K562 (cell line): ENCODE results near the gene PHF10. TPM values are rescaled to one million over a fixed set of nuclear protein-coding genes. Genes with fewer than 3 reads are reported as not detected.
A peak's percentile ranks its signal among the peaks of the same experiment; 100 is the strongest.

ENCODE experiments used
- ATAC-seq: fragments of 200-7000 bp; cut with Tn5 transposase; 3 replicates; pipeline ENCODE4 v1.9.1; 2020; ENCODE audit warnings: moderate library complexity
- BruUV-seq: library from RNA; stranded (reverse); fragments of 400-500 nt; replicated peaks from 2 replicates; lab custom pipeline; 2021; lab: Mats Ljungman, UMichigan
- CTCF ChIA-PET: fragments of 300-600 bp; formaldehyde crosslinking; extraction: SDS; loops from one replicate; lab custom pipeline; 2021; ENCODE audit warnings: low intra/inter-chr PET ratio; lab: Yijun Ruan, JAX
- POLR2A ChIA-PET: fragments of 300-600, 350-650 bp; sonication (Branson Sonifier 250); formaldehyde crosslinking; extraction: SDS; loops from one replicate; lab custom pipeline; 2021; ENCODE audit warnings: antibody characterized with exemption, inconsistent platforms; lab: Yijun Ruan, JAX
- DNase-seq, 4 experiments: peaks; one replicate each; pipeline versions ENCODE4 v3.0.0 to v3.0.0-alpha.2; 2011 to 2018; ENCODE audit warnings: low spot score in 3 of 4, mixed read lengths in 3 of 4; ENCODE audit errors: extremely low read depth in 1 of 4
- FAIRE-seq: peaks from 2 replicates; lab custom pipeline; 2011; peaks lifted over from hg19 to GRCh38; lab: Jason Lieb, UNC
- H2AFZ ChIP-seq: 2 replicates; pipeline ENCODE4 v1.6.0; 2011; ENCODE audit warnings: low read depth, low read length, control low read depth, inconsistent platforms
- H3K27ac ChIP-seq: fragments of 200-600 bp; 3 replicates; pipeline ENCODE4 v1.8.0; 2011; ENCODE audit warnings: low read depth, mild to moderate bottlenecking, control low read depth, inconsistent platforms, low read length, moderate library complexity, mixed read lengths; ENCODE audit errors: extremely low read depth
- H3K27me3 ChIP-seq, 2 experiments: fragments of 300-600 bp in 1 of 2; 2 replicates in 1 of 2; 3 replicates in 1 of 2; pipeline versions ENCODE4 v1.6.0 to v1.8.0; 2011; ENCODE audit warnings: inconsistent platforms in 2 of 2, low read length in 2 of 2, mild to moderate bottlenecking in 1 of 2, mixed read lengths in 1 of 2, moderate library complexity in 1 of 2; ENCODE audit not compliant: control insufficient read depth in 2 of 2, insufficient read depth in 2 of 2
- H3K36me3 ChIP-seq: fragments of 300-600 bp; 3 replicates; pipeline ENCODE4 v1.8.0; 2011; ENCODE audit warnings: mild to moderate bottlenecking, low read length, inconsistent platforms; ENCODE audit not compliant: control insufficient read depth, insufficient read depth
- H3K4me1 ChIP-seq, 2 experiments: fragments of 200-600 bp in 1 of 2; replicated peaks in 1 of 2; 2 replicates in 1 of 2; 3 replicates in 1 of 2; pipeline versions ENCODE4 v1.5.1 to v1.8.0; 2011; ENCODE audit warnings: inconsistent platforms in 2 of 2, low read length in 2 of 2, mild to moderate bottlenecking in 1 of 2, mixed read lengths in 1 of 2, moderate library complexity in 1 of 2; ENCODE audit not compliant: control insufficient read depth in 2 of 2, insufficient read depth in 2 of 2
- H3K4me2 ChIP-seq: 2 replicates; pipeline ENCODE4 v1.6.1; 2011; ENCODE audit warnings: low read length, control low read depth, inconsistent platforms, mixed read lengths; ENCODE audit not compliant: insufficient read depth
- H3K4me3 ChIP-seq: fragments of 200-600 bp; sonication (generic), shearing (Covaris generic); 2 replicates; pipeline ENCODE4 v1.5.1; 2016; ENCODE audit warnings: control low read depth, inconsistent platforms
- H3K79me2 ChIP-seq: fragments of 200-600 bp; 3 replicates; pipeline ENCODE4 v1.8.0; 2011; ENCODE audit warnings: low read length, inconsistent platforms; ENCODE audit not compliant: control insufficient read depth, insufficient read depth
- H3K9ac ChIP-seq, 2 experiments: 2 replicates each; pipeline versions ENCODE4 v1.6.0 to v1.6.1; 2011; ENCODE audit warnings: low read depth in 2 of 2, low read length in 2 of 2, control low read depth in 1 of 2, inconsistent platforms in 1 of 2, mild to moderate bottlenecking in 1 of 2, mixed read lengths in 1 of 2; ENCODE audit not compliant: insufficient read depth in 1 of 2
- H3K9me1 ChIP-seq: one replicate; pipeline ENCODE4 v1.6.0; 2011; ENCODE audit warnings: inconsistent platforms, mild to moderate bottlenecking, low read length, moderate library complexity; ENCODE audit not compliant: control insufficient read depth, insufficient read depth
- H3K9me3 ChIP-seq: replicated peaks from 2 replicates; pipeline ENCODE4 v1.5.1; 2011; ENCODE audit warnings: low read depth, low read length, inconsistent platforms; ENCODE audit not compliant: control insufficient read depth, insufficient read depth
- H4K20me1 ChIP-seq: replicated peaks from 2 replicates; pipeline ENCODE4 v1.6.1; 2011; ENCODE audit warnings: low read length, inconsistent platforms, mixed read lengths; ENCODE audit not compliant: control insufficient read depth, insufficient read depth
- ATF7 ChIP-seq: fragments of 450-650 bp; IDR thresholded peaks from 2 replicates; pipeline ENCODE4 v1.7.1; 2014; ENCODE audit warnings: mild to moderate bottlenecking, moderate library complexity
- BCLAF1 ChIP-seq, 2 experiments: fragments of 450-650 bp in 1 of 2; IDR thresholded peaks; 2 replicates each; pipeline ENCODE4 v1.6.1; 2011 to 2017; ENCODE audit warnings: low read depth in 2 of 2, antibody characterized with exemption in 1 of 2, borderline replicate concordance in 1 of 2, low read length in 1 of 2, mild to moderate bottlenecking in 1 of 2, mixed read lengths in 1 of 2; ENCODE audit not compliant: control insufficient read depth in 1 of 2
- ESRRA ChIP-seq: fragments of 450-650 bp; IDR thresholded peaks from 2 replicates; pipeline ENCODE4 v1.6.1; 2014; ENCODE audit warnings: low read depth, mild to moderate bottlenecking, moderate library complexity, borderline replicate concordance
- HDAC1 ChIP-seq, 2 experiments: fragments of 450-650 bp; IDR thresholded peaks; 2 replicates each; pipeline ENCODE4 v1.6.1; 2016 to 2017; ENCODE audit warnings: inconsistent platforms in 1 of 2, mild to moderate bottlenecking in 1 of 2, moderate library complexity in 1 of 2
- MTF1 ChIP-seq: fragments of 250-450 bp; sonication (Bioruptor Pico); IDR thresholded peaks from 2 replicates; pipeline ENCODE4 v1.9.0; 2021; ENCODE audit warnings: moderate library complexity, mild to moderate bottlenecking, inconsistent platforms, borderline replicate concordance
- SMAD2 ChIP-seq: fragments of 150-350 bp; IDR thresholded peaks from 2 replicates; pipeline ENCODE4 v1.6.1; 2014; ENCODE audit warnings: low read depth, mild to moderate bottlenecking, low read length
- SMARCA5 ChIP-seq: fragments of 450-650 bp; IDR thresholded peaks from 2 replicates; pipeline ENCODE4 v1.6.1; 2016
- TFAM ChIP-seq: fragments of 250-450 bp; sonication (Bioruptor Pico); conservative IDR thresholded peaks from 2 replicates; pipeline ENCODE4 v1.5.0; 2021; ENCODE audit warnings: mild to moderate bottlenecking, moderate library complexity
- ZNF121 ChIP-seq: sonication (generic); formaldehyde crosslinking; conservative IDR thresholded peaks from 2 replicates; pipeline ENCODE4 v1.8.0; 2022; ENCODE audit warnings: missing genetic modification reagents
- WGBS: fragments of 100-300 bp; shearing (Covaris generic); methylation state at CpG from one replicate; pipeline ENCODE4 v1.1.6; 2016; ENCODE audit warnings: low coverage, mixed read lengths; ENCODE audit not compliant: insufficient coverage; ENCODE audit errors: missing lambda C conversion rate; 5-methylcytosine and 5-hydroxymethylcytosine counted together
- in situ Hi-C: fragments of 300-500 bp; cut with MboI; formaldehyde crosslinking; loops from 4 replicates; pipeline ENCODE4 v1.15.0; 2018; ENCODE audit warnings: inconsistent platforms, mixed read lengths
- intact Hi-C: fragments of 100-400 bp; cut with micrococcal nuclease; formaldehyde crosslinking; loops from 2 replicates; pipeline ENCODE4 v1.14.2; 2022
- polyA plus RNA-seq, 8 experiments: library from polyadenylated mRNA; depleted of rRNA in 4 of 8; stranded (reverse) in 5 of 8; unstranded in 3 of 8; fragments of >200 nt; fragmentation: Nextera tagmentation in 2 of 8; fragmentation: Illumina TruSeq in 1 of 8; extraction: Ambion mirVana in 2 of 8; extraction: Trizol in 1 of 8; gene quantifications; 2 replicates each; pipeline versions ENCODE4 v1.2.1 to v1.2.3, GENCODE V29; 2011 to 2014; ENCODE audit warnings: inconsistent platforms in 1 of 8, missing spikeins in 1 of 8
- total RNA-seq, 7 experiments: library from RNA; depleted of rRNA in 6 of 7; stranded (reverse); fragments of >200 nt in 6 of 7; fragmentation: Illumina TruSeq in 2 of 7; extraction: Trizol in 2 of 7; gene quantifications; 2 replicates each; pipeline versions ENCODE4 v1.2.1 to v1.2.3, GENCODE V29; 2011 to 2021; ENCODE audit warnings: low replicate concordance in 1 of 7

PHF10 gene
- total and polyA plus RNA-seq, 9 of the 15 experiments (the other 6 are each of a cell fraction or from before 2014, with no cell fraction given): 23.9 to 88.9 (median 46.0) TPM

GRCh38 chr6:169719117-169719516 lies 5.2 kb downstream of the PHF10 start:
- in situ Hi-C loops (no loop called here), intact Hi-C loops (no loop called here)
- Histone ChIP-seq H3K79me2 (peaks cover 49% of the 10 kb centered on the region), H3K9ac (no peak overlapping the region), H3K9me1 (no peaks in the 10 kb centered on the region), H3K4me2 (no peak overlapping the region), H3K9me3 (no peaks in the 10 kb centered on the region), H3K4me3 (no peak overlapping the region), H3K36me3 (peaks cover 55% of the 10 kb centered on the region), H4K20me1 (peaks cover 6% of the 10 kb centered on the region), H3K27ac (no peak overlapping the region), H2AFZ (no peak overlapping the region), H3K4me1 (peaks cover 12 to 15% of the 10 kb centered on the region in 2 experiments), H3K27me3 (no peaks in the 10 kb centered on the region)
- TSS peak; percentile 1 for BruUV-seq
- no peak for ATAC-seq
- TF ChIP-seq BCLAF1 (IDR thresholded peaks at IDR 0.05; ENCODE audit: borderline replicate concordance in 1 of 2, control insufficient read depth in 1 of 2, low read depth in 2 of 2, low read length in 1 of 2) (no peak), SMARCA5 (no peak), TFAM (CRISPR knock-in tag) (no peak), MTF1 (CRISPR knock-in tag) (no peak), ZNF121 (CRISPR knock-in tag) (no peak), HDAC1 (IDR thresholded peaks at IDR 0.05) (no peak), ATF7 (no peak), SMAD2 (no peak), ESRRA (no peak)
- 68% methylated on average over 4 of the region's 4 CpGs for WGBS
- ChIA-PET CTCF (no interaction called here), POLR2A (interaction anchor here (0.9 to 7.0 kb wide), 3 partner anchors 11 to 43 kb away, joined by 3 to 46 read pairs (median 4); no protein-coding TSS in a partner anchor)
- no peak for FAIRE-seq
- no peak for DNase-seq
